Measurements from ENCODE around the gene PIP5K1C.

GRCh38 chr19:3692141-3693024 is 7.9 kb downstream of the PIP5K1C start:
- TF ChIP-seq CTCF (conservative IDR thresholded peaks at IDR 0.05; ENCODE audit: low read depth, low read length) (peak; percentile 62), EZH2 (IDR thresholded peaks at IDR 0.05; ENCODE audit: borderline replicate concordance, low read depth, low read length, poor library complexity, severe bottlenecking) (no peak)
